HG03571 (cell line): ENCODE results near the gene LINC01488.

Experiments
- ATAC-seq: cut with Tn5 transposase; IDR thresholded peaks from one replicate; pipeline ENCODE4 v1.9.1; 2021; ENCODE audit not compliant: unreplicated experiment

The LINC01488 gene

GRCh38 chr11:69542314-69543168, 61.1 kb downstream of the LINC01488 start:
- no peak for ATAC-seq
